ENCODE measurements around the gene ARSA. TPM values are rescaled to one million over a fixed set of nuclear protein-coding genes. Genes with fewer than 3 reads are reported as not detected.

ARSA gene
- total RNA-seq, 1 experiment from 2014 or later = 43.8 TPM

DNA sequence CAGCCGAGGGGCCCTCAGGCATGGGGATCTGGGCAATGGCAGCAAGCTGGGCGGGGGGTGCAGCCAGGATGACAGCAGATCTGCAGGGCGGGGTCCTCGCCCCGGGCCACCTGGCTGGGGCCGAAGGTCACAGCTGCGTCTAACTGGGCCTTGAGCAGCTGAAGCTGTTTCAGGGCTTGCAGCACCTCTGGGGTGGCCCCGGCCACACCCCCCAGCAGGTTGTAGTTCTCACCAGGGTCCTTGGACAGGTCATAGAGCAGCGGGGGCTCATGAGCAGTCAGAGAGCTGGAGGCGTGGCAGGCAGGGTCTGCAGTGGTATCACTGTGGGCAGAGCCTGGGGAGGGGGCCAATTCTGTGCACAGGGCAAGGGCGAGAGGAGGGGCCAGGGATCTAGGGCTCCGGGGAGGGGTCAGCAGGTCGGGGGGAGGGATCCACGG, 2.8 kb downstream of the ARSA start:
- in situ Hi-C loops (cut with HindIII; ENCODE audit: low pct_unique_long_range_greater_than_20kb, low sequenced_read_pairs) = no loop called here
- DNase-seq (ENCODE audit: low read depth, low spot score) = no peak

DNA sequence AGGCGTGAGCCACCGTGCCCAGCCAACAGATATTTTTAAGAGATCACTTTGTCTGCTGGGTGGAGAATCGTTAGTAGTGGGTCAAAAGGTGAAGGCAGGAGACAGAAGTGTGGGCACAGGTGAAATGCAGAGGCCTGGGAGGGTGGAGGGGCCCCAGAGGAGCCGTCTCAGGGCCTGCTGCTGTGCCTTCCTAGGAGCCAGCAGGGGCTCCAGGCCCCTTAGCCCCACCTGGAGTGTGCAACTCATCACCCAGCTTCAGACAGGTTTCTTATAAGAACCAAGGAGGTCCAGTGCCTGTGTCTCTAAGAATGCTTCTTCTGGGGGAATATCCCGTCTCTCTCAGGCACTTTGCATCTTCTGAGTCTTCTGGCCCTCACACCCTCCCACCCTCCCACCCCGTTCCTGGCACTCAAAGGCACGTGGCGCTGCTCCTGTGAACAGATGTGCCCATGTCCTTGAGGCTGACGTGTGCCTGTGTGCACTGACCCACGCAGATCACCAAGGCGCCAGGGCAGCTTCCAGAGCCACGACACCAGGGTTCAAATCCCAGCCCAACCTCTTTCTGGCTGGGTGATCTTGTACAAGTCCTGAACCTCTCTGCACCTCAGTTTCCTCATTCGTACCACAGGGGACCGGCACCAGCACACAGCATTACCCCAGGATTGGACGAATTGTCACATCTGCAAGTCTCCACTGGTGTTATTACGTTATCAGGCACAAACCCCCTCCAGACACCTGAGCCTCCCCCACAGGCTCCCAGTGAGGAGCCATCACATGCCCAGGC, 3.4 kb downstream of the ARSA start:
- intact Hi-C loops (cut with micrococcal nuclease; ENCODE audit: unreplicated experiment) = no loop called here
- Histone ChIP-seq H3K9me3 (ENCODE audit: control insufficient read depth, insufficient read depth, low read depth, low read length) (no peaks in the 10 kb centered on the region), H3K27me3 (ENCODE audit: control insufficient read depth, insufficient read depth, low read length) (no peaks in the 10 kb centered on the region), H3K4me3 (ENCODE audit: low read depth in 2 of 2, low read length in 2 of 2) (no peak overlapping the region), H3K27ac (ENCODE audit: low read length) (no peak overlapping the region), H3K4me1 (ENCODE audit: control insufficient read depth, insufficient read depth, low read length) (peaks cover 7% of the 10 kb centered on the region), H3K36me3 (ENCODE audit: control insufficient read depth, insufficient read depth, low read length) (no peaks in the 10 kb centered on the region; the same call in 1 of the 2 replicates)
- TF ChIP-seq POLR2AphosphoS5 (IDR thresholded peaks at IDR 0.05; ENCODE audit: low read depth, low read length) (no peak), SIN3A (IDR thresholded peaks at IDR 0.05; ENCODE audit: borderline replicate concordance, insufficient read depth, low read depth, low read length) (no peak), TCF7L2 (IDR thresholded peaks at IDR 0.05; ENCODE audit: low read depth, low read length) (no peak)
- TF ChIP-seq, protein P1, sequence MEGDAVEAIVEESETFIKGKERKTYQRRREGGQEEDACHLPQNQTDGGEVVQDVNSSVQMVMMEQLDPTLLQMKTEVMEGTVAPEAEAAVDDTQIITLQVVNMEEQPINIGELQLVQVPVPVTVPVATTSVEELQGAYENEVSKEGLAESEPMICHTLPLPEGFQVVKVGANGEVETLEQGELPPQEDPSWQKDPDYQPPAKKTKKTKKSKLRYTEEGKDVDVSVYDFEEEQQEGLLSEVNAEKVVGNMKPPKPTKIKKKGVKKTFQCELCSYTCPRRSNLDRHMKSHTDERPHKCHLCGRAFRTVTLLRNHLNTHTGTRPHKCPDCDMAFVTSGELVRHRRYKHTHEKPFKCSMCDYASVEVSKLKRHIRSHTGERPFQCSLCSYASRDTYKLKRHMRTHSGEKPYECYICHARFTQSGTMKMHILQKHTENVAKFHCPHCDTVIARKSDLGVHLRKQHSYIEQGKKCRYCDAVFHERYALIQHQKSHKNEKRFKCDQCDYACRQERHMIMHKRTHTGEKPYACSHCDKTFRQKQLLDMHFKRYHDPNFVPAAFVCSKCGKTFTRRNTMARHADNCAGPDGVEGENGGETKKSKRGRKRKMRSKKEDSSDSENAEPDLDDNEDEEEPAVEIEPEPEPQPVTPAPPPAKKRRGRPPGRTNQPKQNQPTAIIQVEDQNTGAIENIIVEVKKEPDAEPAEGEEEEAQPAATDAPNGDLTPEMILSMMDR (IDR thresholded peaks at IDR 0.05) = no peak
- TF ChIP-seq, protein P2, sequence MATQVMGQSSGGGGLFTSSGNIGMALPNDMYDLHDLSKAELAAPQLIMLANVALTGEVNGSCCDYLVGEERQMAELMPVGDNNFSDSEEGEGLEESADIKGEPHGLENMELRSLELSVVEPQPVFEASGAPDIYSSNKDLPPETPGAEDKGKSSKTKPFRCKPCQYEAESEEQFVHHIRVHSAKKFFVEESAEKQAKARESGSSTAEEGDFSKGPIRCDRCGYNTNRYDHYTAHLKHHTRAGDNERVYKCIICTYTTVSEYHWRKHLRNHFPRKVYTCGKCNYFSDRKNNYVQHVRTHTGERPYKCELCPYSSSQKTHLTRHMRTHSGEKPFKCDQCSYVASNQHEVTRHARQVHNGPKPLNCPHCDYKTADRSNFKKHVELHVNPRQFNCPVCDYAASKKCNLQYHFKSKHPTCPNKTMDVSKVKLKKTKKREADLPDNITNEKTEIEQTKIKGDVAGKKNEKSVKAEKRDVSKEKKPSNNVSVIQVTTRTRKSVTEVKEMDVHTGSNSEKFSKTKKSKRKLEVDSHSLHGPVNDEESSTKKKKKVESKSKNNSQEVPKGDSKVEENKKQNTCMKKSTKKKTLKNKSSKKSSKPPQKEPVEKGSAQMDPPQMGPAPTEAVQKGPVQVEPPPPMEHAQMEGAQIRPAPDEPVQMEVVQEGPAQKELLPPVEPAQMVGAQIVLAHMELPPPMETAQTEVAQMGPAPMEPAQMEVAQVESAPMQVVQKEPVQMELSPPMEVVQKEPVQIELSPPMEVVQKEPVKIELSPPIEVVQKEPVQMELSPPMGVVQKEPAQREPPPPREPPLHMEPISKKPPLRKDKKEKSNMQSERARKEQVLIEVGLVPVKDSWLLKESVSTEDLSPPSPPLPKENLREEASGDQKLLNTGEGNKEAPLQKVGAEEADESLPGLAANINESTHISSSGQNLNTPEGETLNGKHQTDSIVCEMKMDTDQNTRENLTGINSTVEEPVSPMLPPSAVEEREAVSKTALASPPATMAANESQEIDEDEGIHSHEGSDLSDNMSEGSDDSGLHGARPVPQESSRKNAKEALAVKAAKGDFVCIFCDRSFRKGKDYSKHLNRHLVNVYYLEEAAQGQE (IDR thresholded peaks at IDR 0.05; ENCODE audit: insufficient read depth in 1 of 2, low read depth in 2 of 2, low read length in 1 of 2) = no peak
- ATAC-seq (no peak), DNase-seq (ENCODE audit: low read depth, low spot score) (no peak)
- POLR2A ChIA-PET = no interaction called here
- CTCF ChIA-PET = no interaction called here
- in situ Hi-C loops (cut with HindIII; ENCODE audit: low pct_unique_long_range_greater_than_20kb, low sequenced_read_pairs) = no loop called here
- no TSS peak for BruUV-seq (replicated peaks)

More for the DNA sequence above, 2.8 kb downstream of the ARSA start:
- TF ChIP-seq, protein P2 (IDR thresholded peaks at IDR 0.05; ENCODE audit: insufficient read depth in 1 of 2, low read depth in 2 of 2, low read length in 1 of 2) = no peak
- no peak for TF ChIP-seq POLR2AphosphoS5 (IDR thresholded peaks at IDR 0.05; ENCODE audit: low read depth, low read length)
- TF ChIP-seq SIN3A (IDR thresholded peaks at IDR 0.05; ENCODE audit: borderline replicate concordance, insufficient read depth, low read depth, low read length) = no peak
- TF ChIP-seq, protein P1 (IDR thresholded peaks at IDR 0.05) = no peak
- no peak for TF ChIP-seq TCF7L2 (IDR thresholded peaks at IDR 0.05; ENCODE audit: low read depth, low read length)
- Histone ChIP-seq H3K4me1 (ENCODE audit: control insufficient read depth, insufficient read depth, low read length) (peaks cover 7% of the 10 kb centered on the region), H3K4me3 (ENCODE audit: low read depth in 2 of 2, low read length in 2 of 2) (no peak overlapping the region), H3K27me3 (ENCODE audit: control insufficient read depth, insufficient read depth, low read length) (no peaks in the 10 kb centered on the region), H3K36me3 (ENCODE audit: control insufficient read depth, insufficient read depth, low read length) (no peaks in the 10 kb centered on the region; the same call in 1 of the 2 replicates), H3K9me3 (ENCODE audit: control insufficient read depth, insufficient read depth, low read depth, low read length) (no peaks in the 10 kb centered on the region), H3K27ac (ENCODE audit: low read length) (no peak overlapping the region)
- intact Hi-C loops (cut with micrococcal nuclease; ENCODE audit: unreplicated experiment) = no loop called here
- ChIA-PET POLR2A (no interaction called here), CTCF (no interaction called here)
- no peak for ATAC-seq
- BruUV-seq (replicated peaks) = no TSS peak
